Astrocyte (in vitro differentiated cells and primary cell): ENCODE results near the gene NCOA7. TPM values are rescaled to one million over a fixed set of nuclear protein-coding genes. Genes with fewer than 3 reads are reported as not detected.

Source experiments
- DNase-seq: peaks from one replicate; pipeline ENCODE4 v3.0.0-alpha.2; 2010; ENCODE audit warnings: low read depth
- FAIRE-seq: peaks from 2 replicates; lab custom pipeline; 2011; peaks lifted over from hg19 to GRCh38; lab: Jason Lieb, UNC
- H2AFZ ChIP-seq: 2 replicates; pipeline ENCODE4 v1.6.0; 2012; ENCODE audit warnings: low read depth, low read length, inconsistent platforms
- H3K27ac ChIP-seq: 2 replicates; pipeline ENCODE4 v1.5.1; 2011; ENCODE audit warnings: low read depth, low read length, inconsistent platforms
- H3K27me3 ChIP-seq: 2 replicates; pipeline ENCODE4 v1.6.0; 2011; ENCODE audit warnings: low read length, inconsistent platforms; ENCODE audit not compliant: insufficient read depth
- H3K36me3 ChIP-seq: 2 replicates; pipeline ENCODE4 v1.5.1; 2011; ENCODE audit warnings: low read length, inconsistent platforms; ENCODE audit not compliant: insufficient read depth
- H3K4me1 ChIP-seq: 2 replicates; pipeline ENCODE4 v1.5.1; 2011; ENCODE audit warnings: low read length, inconsistent platforms; ENCODE audit not compliant: insufficient read depth
- H3K4me2 ChIP-seq: 2 replicates; pipeline ENCODE4 v1.6.0; 2012; ENCODE audit warnings: low read length, inconsistent platforms
- H3K4me3 ChIP-seq: 2 replicates; pipeline ENCODE4 v1.5.1; 2011; ENCODE audit warnings: low read depth, mild to moderate bottlenecking, low read length, inconsistent platforms; ENCODE audit not compliant: insufficient read depth
- H3K79me2 ChIP-seq: 2 replicates; pipeline ENCODE4 v1.6.0; 2012; ENCODE audit warnings: mild to moderate bottlenecking, low read length, inconsistent platforms; ENCODE audit not compliant: insufficient read depth
- H3K9ac ChIP-seq: 2 replicates; pipeline ENCODE4 v1.6.0; 2012; ENCODE audit warnings: mild to moderate bottlenecking, low read length, inconsistent platforms
- H3K9me3 ChIP-seq: 2 replicates; pipeline ENCODE4 v1.5.1; 2012; ENCODE audit warnings: low read depth, mild to moderate bottlenecking, low read length, inconsistent platforms; ENCODE audit not compliant: insufficient read depth
- H4K20me1 ChIP-seq: 2 replicates; pipeline ENCODE4 v1.6.0; 2012; ENCODE audit warnings: low read length, inconsistent platforms; ENCODE audit not compliant: insufficient read depth
- H3K27ac Mint-ChIP-seq: one replicate; pipeline ENCODE4 v1.8.0; 2021; ENCODE audit warnings: mild to moderate bottlenecking, mixed read lengths; ENCODE audit not compliant: unreplicated experiment
- H3K27me3 Mint-ChIP-seq: one replicate; pipeline ENCODE4 v1.8.0; 2021; ENCODE audit warnings: low read depth, mixed read lengths; ENCODE audit not compliant: unreplicated experiment
- H3K36me3 Mint-ChIP-seq: one replicate; pipeline ENCODE4 v1.8.0; 2021; ENCODE audit warnings: low read depth, mixed read lengths; ENCODE audit not compliant: unreplicated experiment
- H3K4me1 Mint-ChIP-seq: one replicate; pipeline ENCODE4 v1.8.0; 2021; ENCODE audit warnings: low read depth, mixed read lengths; ENCODE audit not compliant: unreplicated experiment
- H3K4me3 Mint-ChIP-seq: one replicate; pipeline ENCODE4 v1.8.0; 2021; ENCODE audit warnings: mild to moderate bottlenecking, moderate library complexity, mixed read lengths; ENCODE audit not compliant: unreplicated experiment
- H3K9me3 Mint-ChIP-seq: one replicate; pipeline ENCODE4 v1.8.0; 2021; ENCODE audit warnings: mild to moderate bottlenecking, mixed read lengths; ENCODE audit not compliant: unreplicated experiment
- CTCF ChIP-seq: IDR thresholded peaks from 2 replicates; pipeline ENCODE4 v1.5.1; 2011; ENCODE audit warnings: low read depth, mild to moderate bottlenecking, inconsistent platforms, low read length, moderate library complexity; ENCODE audit not compliant: insufficient read depth
- EZH2 ChIP-seq: IDR thresholded peaks from 2 replicates; pipeline ENCODE4 v1.6.1; 2012; ENCODE audit warnings: mild to moderate bottlenecking, low read length, inconsistent platforms; ENCODE audit not compliant: insufficient read depth
- total RNA-seq: library from RNA; stranded (reverse); gene quantifications from 2 replicates; pipeline ENCODE4 v1.2.1, GENCODE V29; 2021

NCOA7 gene
- total RNA-seq, 1 donor from 2014 or later, result 26.0 TPM

- peak within 1 kb of the TSS; percentile 90 for H2AFZ ChIP-seq
- Mint-ChIP-seq H3K36me3 (no peaks in the 10 kb centered on the region), H3K4me3 (peak within 1 kb of the TSS; percentile 87), H3K27ac (peak within 1 kb of the TSS; percentile 83), H3K4me1 (peaks cover 6% of the 10 kb centered on the region), H3K27me3 (peaks cover 24% of the 10 kb centered on the region), H3K9me3 (no peaks in the 10 kb centered on the region)
- peak; percentile 58 for TF ChIP-seq EZH2
- TF ChIP-seq CTCF, result no peak
- no peaks in the 10 kb centered on the region for H4K20me1 ChIP-seq
- no peaks in the 10 kb centered on the region for H3K79me2 ChIP-seq
- DNase-seq, result peak; percentile 72
- no peaks in the 10 kb centered on the region for H3K9me3 ChIP-seq
- peak within 1 kb of the TSS; percentile 45 for H3K27ac ChIP-seq
- H3K36me3 ChIP-seq, result no peaks in the 10 kb centered on the region
- H3K4me2 ChIP-seq, result peak within 1 kb of the TSS; percentile 95
- H3K4me3 ChIP-seq, result peak within 1 kb of the TSS; percentile 70
- no peak for FAIRE-seq
- H3K9ac ChIP-seq, result peak within 1 kb of the TSS; percentile 81
- peaks cover 58% of the 10 kb centered on the region for H3K27me3 ChIP-seq
- peaks cover 15% of the 10 kb centered on the region for H3K4me1 ChIP-seq
Measured at GRCh38 chr6:125749173-125749864, 41.4 kb upstream of the NCOA7 start, which contains the start of gene HEY2. TSS of gene HEY2 (plus strand) at chr6:125749632. CDS start at chr6:125749777, 145 bp downstream.

- peak overlapping the region; percentile 90 for H2AFZ ChIP-seq
Measured at GRCh38 chr6:125749865-125750691, 40.7 kb upstream of the NCOA7 start.

More at GRCh38 chr6:125749865-125750691, 40.7 kb upstream of the NCOA7 start:
- H3K27me3 ChIP-seq, result peaks cover 56% of the 10 kb centered on the region
- DNase-seq (no peak), FAIRE-seq (no peak)
- H3K36me3 Mint-ChIP-seq, result no peaks in the 10 kb centered on the region
- peak overlapping the region; percentile 45 for H3K27ac ChIP-seq
- peak overlapping the region; percentile 95 for H3K4me2 ChIP-seq
- H3K9me3 Mint-ChIP-seq, result no peaks in the 10 kb centered on the region
- peaks cover 24% of the 10 kb centered on the region for H3K27me3 Mint-ChIP-seq
- peak overlapping the region; percentile 69 for H3K4me3 ChIP-seq
- H3K4me1 ChIP-seq, result peaks cover 15% of the 10 kb centered on the region
- H3K36me3 ChIP-seq, result no peaks in the 10 kb centered on the region
- peak overlapping the region; percentile 81 for H3K9ac ChIP-seq
- no peak overlapping the region for H3K27ac Mint-ChIP-seq
- H3K4me1 Mint-ChIP-seq, result peaks cover 6% of the 10 kb centered on the region
- no peaks in the 10 kb centered on the region for H3K9me3 ChIP-seq
- no peaks in the 10 kb centered on the region for H3K79me2 ChIP-seq
- peak overlapping the region; percentile 87 for H3K4me3 Mint-ChIP-seq
- no peaks in the 10 kb centered on the region for H4K20me1 ChIP-seq
- TF ChIP-seq CTCF (no peak), EZH2 (no peak)
